Uterus (tissue), 4 donors: Measurements from ENCODE around the gene CHST4. TPM values are rescaled to one million over a fixed set of nuclear protein-coding genes. Genes with fewer than 3 reads are reported as not detected.
"Not testable (repeated sequence)": the region's sequence is repeated elsewhere in the genome, so short reads cannot be mapped to it uniquely, and the experiment has no call there.

Experiments
- DNase-seq, 2 donors: peaks; one replicate each; pipeline ENCODE4 v3.0.0-alpha.2; 2019 to 2020
- H3K27ac ChIP-seq, 2 donors: fragments of 200-600 bp; sonication (generic); 1 replicate in 1 of 2; 2 replicates in 1 of 2; pipeline ENCODE4 v1.5.1; 2016 to 2018
- H3K27me3 ChIP-seq, 2 donors: fragments of 200-600 bp; sonication (generic); one replicate each; pipeline ENCODE4 v1.5.1; 2018 to 2019; ENCODE audit warnings: control low read depth in 1 of 2
- H3K36me3 ChIP-seq, 2 donors: fragments of 200-600 bp; sonication (generic); one replicate each; pipeline ENCODE4 v1.5.1; 2019; ENCODE audit warnings: control low read depth in 1 of 2
- H3K4me1 ChIP-seq, 2 donors: fragments of 200-600 bp; sonication (generic); one replicate each; pipeline ENCODE4 v1.5.1; 2018 to 2019; ENCODE audit warnings: control low read depth in 1 of 2
- H3K4me3 ChIP-seq, 2 donors: fragments of 200-600 bp; sonication (generic); 1 replicate in 1 of 2; 2 replicates in 1 of 2; pipeline ENCODE4 v1.5.1; 2018 to 2019; ENCODE audit warnings: mild to moderate bottlenecking in 1 of 2
- H3K9me3 ChIP-seq, 2 donors: fragments of 200-600 bp; sonication (generic); one replicate each; pipeline ENCODE4 v1.5.1; 2019; ENCODE audit warnings: control low read depth in 1 of 2
- CTCF ChIP-seq, 4 experiments: fragments of 200-600 bp in 2 of 4; fragments of 450-650 bp in 2 of 4; sonication (generic) in 2 of 4; IDR thresholded peaks; one replicate each; pipeline ENCODE4 v1.5.1; 2016 to 2019; ENCODE audit warnings: antibody characterized with exemption in 4 of 4, mild to moderate bottlenecking in 2 of 4, moderate library complexity in 1 of 4
- POLR2A ChIP-seq, 2 donors: fragments of 450-650 bp; IDR thresholded peaks; one replicate each; pipeline ENCODE4 v1.6.1; 2016; ENCODE audit warnings: antibody characterized with exemption in 2 of 2, mild to moderate bottlenecking in 1 of 2, moderate library complexity in 1 of 2
- intact Hi-C: fragments of 100-400 bp; cut with DNase I; formaldehyde crosslinking; loops from one replicate; pipeline ENCODE4 v1.15.1; 2023; ENCODE audit warnings: low total_unique reads
- total RNA-seq, 4 donors: library from RNA; depleted of rRNA in 3 of 4; stranded (reverse); fragments of >200 nt in 3 of 4; gene quantifications; one replicate each; pipeline versions ENCODE4 v1.1.0 to v1.2.4, GENCODE V29; 2014 to 2023
- donor health status: DM: yes; HTN: yes; CAD: no.

The CHST4 gene
- total RNA-seq, 4 donors from 2014 or later = 6.4 TPM; not detected in 3

- no peak for DNase-seq
- Histone ChIP-seq H3K4me3 (no peak overlapping the region), H3K27me3 (no peaks in the 10 kb centered on the region), H3K4me1 (no peaks in the 10 kb centered on the region), H3K36me3 (no peaks in the 10 kb centered on the region), H3K9me3 (no peaks in the 10 kb centered on the region), H3K27ac (no peak overlapping the region)
- TF ChIP-seq POLR2A (IDR thresholded peaks at IDR 0.05) (no peak), CTCF (IDR thresholded peaks at IDR 0.05) (no peak)
- intact Hi-C loops = no loop called here
Observed at GRCh38 chr16:71557299-71557698, 31.1 kb downstream of the CHST4 start.

- no peak for TF ChIP-seq POLR2A (IDR thresholded peaks at IDR 0.05)
- TF ChIP-seq CTCF (IDR thresholded peaks at IDR 0.05) = no peak
- Histone ChIP-seq H3K9me3 (no peaks in the 10 kb centered on the region), H3K27me3 (no peaks in the 10 kb centered on the region), H3K27ac (no peak overlapping the region), H3K4me1 (no peaks in the 10 kb centered on the region), H3K36me3 (no peaks in the 10 kb centered on the region), H3K4me3 (no peak overlapping the region)
- DNase-seq = no peak
- intact Hi-C loops = no loop called here
Observed at GRCh38 chr16:71557954-71558582, 31.8 kb downstream of the CHST4 start.

GRCh38 chr16:71559855-71560254 lies 33.6 kb downstream of the CHST4 start:
- Histone ChIP-seq H3K27me3 (no peaks in the 10 kb centered on the region), H3K4me3 (no peak overlapping the region), H3K9me3 (no peaks in the 10 kb centered on the region), H3K36me3 (no peaks in the 10 kb centered on the region), H3K4me1 (no peaks in the 10 kb centered on the region), H3K27ac (no peak overlapping the region)
- intact Hi-C loops = no loop called here
- TF ChIP-seq POLR2A (IDR thresholded peaks at IDR 0.05) (no peak), CTCF (IDR thresholded peaks at IDR 0.05) (no peak)
- DNase-seq = no peak

- H3K4me3 ChIP-seq, DNase-seq, intact Hi-C loops, H3K27ac ChIP-seq, H3K27me3 ChIP-seq, H3K36me3 ChIP-seq, H3K4me1 ChIP-seq, H3K9me3 ChIP-seq: not testable (repeated sequence)
Observed at GRCh38 chr16:71561886-71562285, 35.7 kb downstream of the CHST4 start.

- Histone ChIP-seq H3K36me3 (no peaks in the 10 kb centered on the region), H3K27me3 (no peaks in the 10 kb centered on the region), H3K9me3 (no peaks in the 10 kb centered on the region), H3K4me3 (no peak overlapping the region), H3K27ac (no peak overlapping the region), H3K4me1 (no peaks in the 10 kb centered on the region)
- intact Hi-C loops = no loop called here
- DNase-seq = no peak
- no peak for TF ChIP-seq CTCF (IDR thresholded peaks at IDR 0.05)
- no peak for TF ChIP-seq POLR2A (IDR thresholded peaks at IDR 0.05)
Observed at GRCh38 chr16:71562552-71562951, 36.3 kb downstream of the CHST4 start.
